ENCODE data around the gene TMED9. TPM values are rescaled to one million over a fixed set of nuclear protein-coding genes. Genes with fewer than 3 reads are reported as not detected.

TMED9 gene
- total and polyA plus RNA-seq, 12 donors, result 67.6 to 265 (median 127) TPM

Other genes starting within 250 kb of the TMED9 start
- 100 to 1,000 TPM; 109 to 398 (median 160) TPM for gene LMAN2, start 240.5 kb upstream of the TMED9 start, total RNA-seq
- gene LMAN2, start 240.5 kb upstream of the TMED9 start, polyA plus RNA-seq, result 100 to 1,000 TPM in 1 of 3 donors, 10 to 100 TPM in 2; 85.7 to 147 (median 97.4) TPM
- gene RGS14, start 234.3 kb upstream of the TMED9 start, total RNA-seq, result 10 to 100 TPM in 6 of 9 donors, 1 to 10 TPM in 3; 4.4 to 36.3 (median 14.7) TPM
- 10 to 100 TPM in 2 of 3 donors, 1 to 10 TPM in 1; 2.3 to 19.8 (median 18.5) TPM for gene RGS14, start 234.3 kb upstream of the TMED9 start, polyA plus RNA-seq
- gene SLC34A1, start 207.8 kb upstream of the TMED9 start, total RNA-seq, result not detected
- not detected for gene SLC34A1, start 207.8 kb upstream of the TMED9 start, polyA plus RNA-seq
- gene PFN3, start 191.5 kb upstream of the TMED9 start, total RNA-seq, result not detected
- not detected for gene PFN3, start 191.5 kb upstream of the TMED9 start, polyA plus RNA-seq
- under 1 TPM in 7 of 9 donors, not detected in 2; 0.11 to 0.69 (median 0.20) TPM for gene F12, start 182.6 kb upstream of the TMED9 start, total RNA-seq
- under 1 TPM in 2 of 3 donors, not detected in 1; 0.47 to 0.80 TPM for gene F12, start 182.6 kb upstream of the TMED9 start, polyA plus RNA-seq
- gene GRK6, start 165.5 kb upstream of the TMED9 start, total RNA-seq, result 10 to 100 TPM; 16.2 to 31.9 (median 22.3) TPM
- 10 to 100 TPM in 2 of 3 donors, 1 to 10 TPM in 1; 3.5 to 15.3 (median 11.2) TPM for gene GRK6, start 165.5 kb upstream of the TMED9 start, polyA plus RNA-seq
- gene PRR7, start 145.4 kb upstream of the TMED9 start, total RNA-seq, result 10 to 100 TPM in 1 of 9 donors, 1 to 10 TPM in 7, under 1 TPM in 1; 0.55 to 13.5 (median 6.1) TPM
- gene PRR7, start 145.4 kb upstream of the TMED9 start, polyA plus RNA-seq, result 1 to 10 TPM in 2 of 3 donors, not detected in 1; 5.4 to 9.8 TPM
- gene DBN1, start 118.6 kb upstream of the TMED9 start, total RNA-seq, result 10 to 100 TPM; 11.1 to 17.5 (median 12.5) TPM
- gene DBN1, start 118.6 kb upstream of the TMED9 start, polyA plus RNA-seq, result 10 to 100 TPM in 2 of 3 donors, 1 to 10 TPM in 1; 5.1 to 47.1 (median 19.1) TPM
- 10 to 100 TPM; 10.4 to 63.2 (median 38.7) TPM for gene PDLIM7, start 94.6 kb upstream of the TMED9 start, total RNA-seq
- gene PDLIM7, start 94.6 kb upstream of the TMED9 start, polyA plus RNA-seq, result 100 to 1,000 TPM in 2 of 3 donors, 1 to 10 TPM in 1; 6.5 to 246 (median 131) TPM
- 10 to 100 TPM in 6 of 9 donors, 1 to 10 TPM in 3; 1.5 to 49.1 (median 11.9) TPM for gene DOK3, start 82.4 kb upstream of the TMED9 start, total RNA-seq
- gene DOK3, start 82.4 kb upstream of the TMED9 start, polyA plus RNA-seq, result 10 to 100 TPM in 2 of 3 donors, 1 to 10 TPM in 1; 2.3 to 38.5 (median 10.7) TPM
- 100 to 1,000 TPM in 6 of 9 donors, 10 to 100 TPM in 3; 71.4 to 180 (median 112) TPM for gene DDX41, start 75.2 kb upstream of the TMED9 start, total RNA-seq
- 100 to 1,000 TPM in 2 of 3 donors, 10 to 100 TPM in 1; 47.0 to 145 (median 124) TPM for gene DDX41, start 75.2 kb upstream of the TMED9 start, polyA plus RNA-seq
- gene FAM193B, start 37.6 kb upstream of the TMED9 start, total RNA-seq, result 100 to 1,000 TPM in 1 of 9 donors, 10 to 100 TPM in 8; 22.0 to 104 (median 41.4) TPM
- 100 to 1,000 TPM in 2 of 3 donors, 10 to 100 TPM in 1; 18.4 to 851 (median 249) TPM for gene FAM193B, start 37.6 kb upstream of the TMED9 start, polyA plus RNA-seq
- gene B4GALT7, start 7.9 kb downstream of the TMED9 start, total RNA-seq, result 10 to 100 TPM; 27.8 to 77.6 (median 43.7) TPM
- 100 to 1,000 TPM in 1 of 3 donors, 10 to 100 TPM in 2; 22.7 to 131 (median 55.1) TPM for gene B4GALT7, start 7.9 kb downstream of the TMED9 start, polyA plus RNA-seq
- gene FAM153A, start 190.7 kb downstream of the TMED9 start, total RNA-seq, result 10 to 100 TPM in 2 of 9 donors, 1 to 10 TPM in 7; 1.1 to 14.2 (median 4.9) TPM
- gene FAM153A, start 190.7 kb downstream of the TMED9 start, polyA plus RNA-seq, result 10 to 100 TPM in 1 of 3 donors, 1 to 10 TPM in 2; 2.4 to 26.1 (median 7.3) TPM

Measured in adrenal gland (tissue), 12 donors.